Hepatocyte (in vitro differentiated cells): ENCODE results near the gene SMIM22. TPM values are rescaled to one million over a fixed set of nuclear protein-coding genes. Genes with fewer than 3 reads are reported as not detected.

Experiments
- DNase-seq: peaks from one replicate; pipeline ENCODE4 v3.0.0-alpha.2; 2016; ENCODE audit warnings: low spot score
- H2AFZ ChIP-seq: fragments of 200-600 bp; sonication (generic); 2 replicates; pipeline ENCODE4 v1.6.0; 2016; ENCODE audit warnings: antibody characterized with exemption, mild to moderate bottlenecking
- H3K27ac ChIP-seq: fragments of 200-600 bp; sonication (generic); 2 replicates; pipeline ENCODE4 v1.5.1; 2016; ENCODE audit warnings: mild to moderate bottlenecking
- H3K27me3 ChIP-seq: fragments of 200-600 bp; sonication (generic); 2 replicates; pipeline ENCODE4 v1.6.1; 2016
- H3K36me3 ChIP-seq: fragments of 200-600 bp; sonication (generic); replicated peaks from 2 replicates; pipeline ENCODE4 v1.5.1; 2016; ENCODE audit warnings: low read depth; ENCODE audit not compliant: insufficient read depth
- H3K4me1 ChIP-seq: fragments of 200-600 bp; sonication (generic); 2 replicates; pipeline ENCODE4 v1.5.1; 2016; ENCODE audit warnings: mild to moderate bottlenecking, moderate library complexity; ENCODE audit not compliant: insufficient read depth
- H3K4me2 ChIP-seq: fragments of 200-600 bp; sonication (generic); 2 replicates; pipeline ENCODE4 v1.6.0; 2016
- H3K4me3 ChIP-seq: fragments of 200-600 bp; sonication (generic); 2 replicates; pipeline ENCODE4 v1.5.1; 2016; ENCODE audit warnings: mild to moderate bottlenecking
- H3K79me2 ChIP-seq: fragments of 200-600 bp; sonication (generic); 2 replicates; pipeline ENCODE4 v1.6.0; 2017; ENCODE audit warnings: mild to moderate bottlenecking
- H3K9me2 ChIP-seq: fragments of 200-600 bp; sonication (generic); replicated peaks from 2 replicates; pipeline ENCODE4 v1.6.0; 2017; ENCODE audit warnings: mild to moderate bottlenecking; ENCODE audit not compliant: insufficient read depth
- H3K9me3 ChIP-seq: fragments of 200-600 bp; sonication (generic); 2 replicates; pipeline ENCODE4 v1.5.1; 2016; ENCODE audit warnings: low read depth, mild to moderate bottlenecking
- H4K20me1 ChIP-seq: fragments of 200-600 bp; sonication (generic); 2 replicates; pipeline ENCODE4 v1.6.0; 2016; ENCODE audit warnings: mild to moderate bottlenecking; ENCODE audit not compliant: insufficient read depth, poor library complexity, severe bottlenecking
- CTCF ChIP-seq: fragments of 200-600 bp; sonication (generic); IDR thresholded peaks from 2 replicates; pipeline ENCODE4 v1.5.1; 2016; ENCODE audit warnings: antibody characterized with exemption, mild to moderate bottlenecking; ENCODE audit not compliant: poor library complexity
- EZH2 ChIP-seq: fragments of 200-600 bp; sonication (generic); IDR thresholded peaks from 2 replicates; pipeline ENCODE4 v1.6.1; 2016; ENCODE audit warnings: antibody characterized with exemption, mild to moderate bottlenecking, borderline replicate concordance
- EZH2phosphoT487 ChIP-seq: fragments of 200-600 bp; sonication (generic); IDR thresholded peaks from one replicate; pipeline ENCODE4 v1.6.1; 2018; ENCODE audit warnings: antibody characterized with exemption, mild to moderate bottlenecking, low read depth, moderate library complexity; ENCODE audit not compliant: unreplicated experiment, severe bottlenecking
- WGBS: methylation state at CpG from one replicate; pipeline ENCODE4 v1.1.6; 2016; ENCODE audit warnings: low lambda C conversion rate; ENCODE audit errors: missing lambda C conversion rate; 5-methylcytosine and 5-hydroxymethylcytosine counted together
- polyA plus RNA-seq: library from polyadenylated mRNA; unstranded; fragments of >200 nt; fragmentation: Nextera tagmentation; extraction: Ambion mirVana; gene quantifications from 2 replicates; pipeline ENCODE4 v1.2.1, GENCODE V29; 2016
- total RNA-seq: library from RNA; depleted of rRNA; stranded (reverse); fragments of >200 nt; gene quantifications from 2 replicates; pipeline ENCODE4 v1.2.3, GENCODE V29; 2014

Gene SMIM22
- total and polyA plus RNA-seq, 2 experiments from 2014 or later, result 15.1 TPM; not detected in 1

GRCh38 chr16:4828567-4829321 lies 33.6 kb downstream of the SMIM22 start:
- H3K4me2 ChIP-seq, result no peak overlapping the region
- no peaks in the 10 kb centered on the region for H3K9me2 ChIP-seq
- H3K4me3 ChIP-seq, result no peak overlapping the region
- WGBS, result 93% methylated on average over 11 of the region's 11 CpGs
- DNase-seq, result no peak
- H3K79me2 ChIP-seq, result no peaks in the 10 kb centered on the region
- TF ChIP-seq EZH2phosphoT487, result no peak
- no peak for TF ChIP-seq CTCF
- no peak for TF ChIP-seq EZH2
- peaks cover 3% of the 10 kb centered on the region for H3K36me3 ChIP-seq
- no peaks in the 10 kb centered on the region for H3K4me1 ChIP-seq
- no peak overlapping the region for H3K27ac ChIP-seq
- no peaks in the 10 kb centered on the region for H3K9me3 ChIP-seq
- no peaks in the 10 kb centered on the region for H3K27me3 ChIP-seq
- H4K20me1 ChIP-seq, result peaks cover 5% of the 10 kb centered on the region
- H2AFZ ChIP-seq, result no peak overlapping the region

GRCh38 chr16:4830408-4830807 lies 35.2 kb downstream of the SMIM22 start:
- TF ChIP-seq CTCF (no peak), EZH2phosphoT487 (no peak), EZH2 (no peak)
- peaks cover 3% of the 10 kb centered on the region for H3K36me3 ChIP-seq
- 94% methylated on average over 7 of the region's 7 CpGs for WGBS

GRCh38 chr16:4831616-4832015 lies 36.4 kb downstream of the SMIM22 start:
- no peaks in the 10 kb centered on the region for H3K27me3 ChIP-seq
- WGBS, result 98% methylated on average over 8 of the region's 8 CpGs
- H3K4me1 ChIP-seq, result no peaks in the 10 kb centered on the region
- H3K9me3 ChIP-seq, result no peaks in the 10 kb centered on the region
- peaks cover 19% of the 10 kb centered on the region for H3K79me2 ChIP-seq
- peaks cover 3% of the 10 kb centered on the region for H3K36me3 ChIP-seq
- no peak overlapping the region for H3K27ac ChIP-seq
- DNase-seq, result no peak
- no peak for TF ChIP-seq CTCF
- no peak for TF ChIP-seq EZH2
- no peak for TF ChIP-seq EZH2phosphoT487
- H3K4me2 ChIP-seq, result no peak overlapping the region
- no peak overlapping the region for H3K4me3 ChIP-seq
- H3K9me2 ChIP-seq, result no peaks in the 10 kb centered on the region
- no peak overlapping the region for H2AFZ ChIP-seq
- H4K20me1 ChIP-seq, result peaks cover 7% of the 10 kb centered on the region

More at GRCh38 chr16:4830408-4830807, 35.2 kb downstream of the SMIM22 start:
- no peak overlapping the region for H3K4me2 ChIP-seq
- H3K9me2 ChIP-seq, result no peaks in the 10 kb centered on the region
- no peak overlapping the region for H3K4me3 ChIP-seq
- H3K4me1 ChIP-seq, result no peaks in the 10 kb centered on the region
- no peak for DNase-seq
- no peak overlapping the region for H3K27ac ChIP-seq
- H3K27me3 ChIP-seq, result no peaks in the 10 kb centered on the region
- no peaks in the 10 kb centered on the region for H3K9me3 ChIP-seq
- no peak overlapping the region for H2AFZ ChIP-seq
- peaks cover 7% of the 10 kb centered on the region for H3K79me2 ChIP-seq
- peaks cover 7% of the 10 kb centered on the region for H4K20me1 ChIP-seq
